Gastroesophageal sphincter (tissue), 4 donors: ENCODE results near the gene MED27. TPM values are rescaled to one million over a fixed set of nuclear protein-coding genes. Genes with fewer than 3 reads are reported as not detected.

Experiments
- ATAC-seq: fragments of 150-250 bp; one replicate; pipeline ENCODE4 v1.9.1; 2016; ENCODE audit warnings: mild to moderate bottlenecking, moderate library complexity
- H3K27ac ChIP-seq, 4 donors: fragments of 200-600 bp; sonication (generic) in 3 of 4; 1 replicate in 3 of 4; 2 replicates in 1 of 4; pipeline ENCODE4 v1.5.1; 2016 to 2019
- H3K27me3 ChIP-seq: fragments of 200-600 bp; sonication (generic); one replicate; pipeline ENCODE4 v1.5.1; 2019
- H3K36me3 ChIP-seq, 2 donors: fragments of 200-600 bp; sonication (generic); one replicate each; pipeline ENCODE4 v1.5.1; 2019; ENCODE audit warnings: control low read depth in 1 of 2
- H3K4me1 ChIP-seq, 3 donors: fragments of 200-600 bp; sonication (generic); 1 replicate in 2 of 3; 2 replicates in 1 of 3; pipeline ENCODE4 v1.5.1; 2016 to 2019; ENCODE audit warnings: control low read depth in 2 of 3
- H3K4me3 ChIP-seq, 2 donors: fragments of 200-600 bp; sonication (generic); one replicate each; pipeline ENCODE4 v1.5.1; 2019; ENCODE audit warnings: mild to moderate bottlenecking in 1 of 2, moderate library complexity in 1 of 2
- H3K9me3 ChIP-seq, 3 donors: fragments of 200-600 bp; sonication (generic); one replicate each; pipeline ENCODE4 v1.5.1; 2017 to 2019; ENCODE audit warnings: control low read depth in 2 of 3
- EP300 ChIP-seq: sonication (generic); formaldehyde crosslinking; IDR thresholded peaks from one replicate; pipeline ENCODE4 v1.6.1; 2017; ENCODE audit warnings: antibody characterized with exemption, mild to moderate bottlenecking
- POLR2A ChIP-seq, 2 donors: fragments of 450-650 bp; IDR thresholded peaks; one replicate each; pipeline ENCODE4 v1.6.1; 2017; ENCODE audit warnings: antibody characterized with exemption in 2 of 2, mild to moderate bottlenecking in 2 of 2, moderate library complexity in 1 of 2
- POLR2AphosphoS5 ChIP-seq: sonication (generic); formaldehyde crosslinking; IDR thresholded peaks from one replicate; pipeline ENCODE4 v1.6.1; 2017; ENCODE audit warnings: antibody characterized with exemption
- WGBS, 2 donors: methylation state at CpG; one replicate each; pipeline ENCODE4 v1.1.5; 2018; ENCODE audit warnings: low coverage in 1 of 2; 5-methylcytosine and 5-hydroxymethylcytosine counted together
- total RNA-seq, 4 donors: library from RNA; depleted of rRNA; stranded (reverse); fragments of >200 nt; gene quantifications; one replicate each; pipeline ENCODE4 v1.1.0, GENCODE V29; 2016
- TF ChIP-seq, protein P1 (sequence below), 4 experiments: fragments of 200-600 bp in 2 of 4; fragments of 450-650 bp in 2 of 4; sonication (generic) in 1 of 4; IDR thresholded peaks; one replicate each; pipeline ENCODE4 v1.5.1; 2017 to 2019; ENCODE audit warnings: antibody characterized with exemption in 4 of 4, mild to moderate bottlenecking in 2 of 4, moderate library complexity in 2 of 4

The MED27 gene
- total RNA-seq, 4 donors from 2014 or later = 13.2 to 21.0 (median 13.9) TPM

- Histone ChIP-seq H3K36me3 (peaks cover 0 to 32% of the 10 kb centered on the region in 2 donors), H3K27me3 (no peaks in the 10 kb centered on the region), H3K4me3 (no peak overlapping the region), H3K27ac (no peak overlapping the region), H3K9me3 (no peaks in the 10 kb centered on the region), H3K4me1 (peaks cover 0 to 15% (median 0%) of the 10 kb centered on the region in 3 donors)
- 88 to 98% methylated on average over 5 to 9 of the region's 9 CpGs for WGBS, 2 donors
- no peak for ATAC-seq
- no peak for TF ChIP-seq POLR2A (IDR thresholded peaks at IDR 0.05)
- TF ChIP-seq POLR2AphosphoS5 = no peak
- TF ChIP-seq, protein P1, sequence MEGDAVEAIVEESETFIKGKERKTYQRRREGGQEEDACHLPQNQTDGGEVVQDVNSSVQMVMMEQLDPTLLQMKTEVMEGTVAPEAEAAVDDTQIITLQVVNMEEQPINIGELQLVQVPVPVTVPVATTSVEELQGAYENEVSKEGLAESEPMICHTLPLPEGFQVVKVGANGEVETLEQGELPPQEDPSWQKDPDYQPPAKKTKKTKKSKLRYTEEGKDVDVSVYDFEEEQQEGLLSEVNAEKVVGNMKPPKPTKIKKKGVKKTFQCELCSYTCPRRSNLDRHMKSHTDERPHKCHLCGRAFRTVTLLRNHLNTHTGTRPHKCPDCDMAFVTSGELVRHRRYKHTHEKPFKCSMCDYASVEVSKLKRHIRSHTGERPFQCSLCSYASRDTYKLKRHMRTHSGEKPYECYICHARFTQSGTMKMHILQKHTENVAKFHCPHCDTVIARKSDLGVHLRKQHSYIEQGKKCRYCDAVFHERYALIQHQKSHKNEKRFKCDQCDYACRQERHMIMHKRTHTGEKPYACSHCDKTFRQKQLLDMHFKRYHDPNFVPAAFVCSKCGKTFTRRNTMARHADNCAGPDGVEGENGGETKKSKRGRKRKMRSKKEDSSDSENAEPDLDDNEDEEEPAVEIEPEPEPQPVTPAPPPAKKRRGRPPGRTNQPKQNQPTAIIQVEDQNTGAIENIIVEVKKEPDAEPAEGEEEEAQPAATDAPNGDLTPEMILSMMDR (IDR thresholded peaks at IDR 0.05) = no peak
- no peak for TF ChIP-seq EP300
Measured at GRCh38 chr9:131892902-131893500, 186.7 kb downstream of the MED27 start.

- no peak for ATAC-seq
- Histone ChIP-seq H3K36me3 (peaks cover 0 to 32% of the 10 kb centered on the region in 2 donors), H3K4me1 (peaks cover 0 to 15% (median 0%) of the 10 kb centered on the region in 3 donors), H3K27ac (no peak overlapping the region), H3K27me3 (no peaks in the 10 kb centered on the region), H3K4me3 (no peak overlapping the region), H3K9me3 (no peaks in the 10 kb centered on the region)
- WGBS, 2 donors = 79 to 90% methylated on average over 3 to 5 of the region's 5 CpGs
- TF ChIP-seq, protein P1 (IDR thresholded peaks at IDR 0.05) = no peak
- no peak for TF ChIP-seq POLR2AphosphoS5
- TF ChIP-seq POLR2A (IDR thresholded peaks at IDR 0.05) = no peak
- no peak for TF ChIP-seq EP300
Measured at GRCh38 chr9:131892162-131892707, 187.4 kb downstream of the MED27 start.

- TF ChIP-seq POLR2A (IDR thresholded peaks at IDR 0.05) = no peak
- no peak for TF ChIP-seq POLR2AphosphoS5
- TF ChIP-seq EP300 = no peak
- TF ChIP-seq, protein P1 (IDR thresholded peaks at IDR 0.05) = no peak
- no peak overlapping the region for H3K27ac ChIP-seq
- WGBS, 2 donors = 61 to 100% methylated on average over 1 to 6 of the region's 8 CpGs
Measured at GRCh38 chr9:131891598-131891997, 188.1 kb downstream of the MED27 start.

GRCh38 chr9:131889437-131890251 is 190.0 kb downstream of the MED27 start:
- Histone ChIP-seq H3K27me3 (no peaks in the 10 kb centered on the region), H3K36me3 (peaks cover 0 to 32% of the 10 kb centered on the region in 2 donors), H3K4me3 (no peak overlapping the region), H3K27ac (no peak overlapping the region), H3K4me1 (peaks cover 0 to 12% (median 0%) of the 10 kb centered on the region in 3 donors), H3K9me3 (no peaks in the 10 kb centered on the region)
- TF ChIP-seq EP300 (no peak), POLR2AphosphoS5 (no peak), POLR2A (IDR thresholded peaks at IDR 0.05) (no peak)
- TF ChIP-seq, protein P1 (IDR thresholded peaks at IDR 0.05) = no peak
- ATAC-seq = no peak
- 69 to 80% methylated on average over 4 of the region's 11 CpGs for WGBS, 2 donors

More at GRCh38 chr9:131891598-131891997, 188.1 kb downstream of the MED27 start:
- H3K36me3 ChIP-seq = peaks cover 0 to 32% of the 10 kb centered on the region in 2 donors
- no peaks in the 10 kb centered on the region for H3K9me3 ChIP-seq
- no peak for ATAC-seq
- no peak overlapping the region for H3K4me3 ChIP-seq
- H3K4me1 ChIP-seq = peaks cover 0 to 15% (median 0%) of the 10 kb centered on the region in 3 donors
- H3K27me3 ChIP-seq = no peaks in the 10 kb centered on the region
